NCI-H2196 (cell line): ENCODE data around the gene ZBTB7C.
A peak's percentile ranks its signal among the peaks of the same experiment; 100 is the strongest.

Experiments used
- DNase-seq: peaks from one replicate; lab custom pipeline; 2025; ENCODE audit not compliant: unreplicated experiment; lab: John Stamatoyannopoulos, UW

Gene ZBTB7C

GRCh38 chr18:48131042-48131441 is 278.1 kb downstream of the ZBTB7C start:
- DNase-seq: no peak

- peak; percentile 85 for DNase-seq
These were observed 279.5 kb downstream of the ZBTB7C start for GRCh38 chr18:48129621-48130082.

DNA sequence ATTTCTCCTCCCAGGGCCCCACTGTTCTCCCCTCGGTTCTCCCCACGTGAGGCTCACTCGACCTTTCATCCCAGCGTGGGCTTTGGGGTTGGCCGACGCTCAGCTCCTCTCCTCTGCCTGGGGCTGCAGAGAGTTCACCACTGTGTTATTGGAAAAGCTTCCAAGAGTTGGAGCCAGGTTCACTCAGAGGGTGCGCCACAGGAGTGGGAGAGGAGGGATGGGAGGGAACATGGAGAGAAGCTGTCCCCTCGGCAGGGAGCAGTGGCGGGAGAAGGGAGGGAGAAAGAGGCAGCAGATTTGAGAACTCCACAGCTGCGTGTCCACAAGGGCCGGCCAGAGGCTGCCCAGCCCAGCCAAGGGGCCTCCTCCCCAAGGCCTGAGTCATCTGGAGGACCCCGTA is 281.6 kb downstream of the ZBTB7C start:
- DNase-seq: no peak

DNA sequence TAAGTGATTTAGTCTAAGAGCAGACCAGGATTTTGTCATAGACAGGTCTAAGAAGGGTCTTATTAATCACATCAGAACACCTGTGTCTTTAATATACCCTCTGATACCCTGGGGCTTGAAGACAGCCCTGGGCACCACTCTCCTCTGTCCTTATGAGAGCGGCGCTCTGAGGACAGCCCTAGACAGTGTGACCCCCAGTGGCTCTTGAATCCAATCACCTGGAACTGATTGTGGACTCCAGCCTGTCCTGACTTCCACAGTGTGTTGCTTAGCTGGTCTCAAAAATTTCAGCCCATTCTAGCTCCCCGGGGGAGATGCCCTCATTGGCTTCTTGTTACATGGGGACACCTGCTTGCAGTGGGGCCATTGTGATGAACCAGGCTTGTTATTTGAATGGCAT is 282.9 kb downstream of the ZBTB7C start:
- DNase-seq: no peak

- peak; percentile 23 for DNase-seq
These were observed 283.5 kb downstream of the ZBTB7C start for GRCh38 chr18:48125724-48126123.

- no peak for DNase-seq
These were observed 284.1 kb downstream of the ZBTB7C start for GRCh38 chr18:48124857-48125626.

- no peak for DNase-seq
These were observed 285.2 kb downstream of the ZBTB7C start for GRCh38 chr18:48123941-48124340.

DNA sequence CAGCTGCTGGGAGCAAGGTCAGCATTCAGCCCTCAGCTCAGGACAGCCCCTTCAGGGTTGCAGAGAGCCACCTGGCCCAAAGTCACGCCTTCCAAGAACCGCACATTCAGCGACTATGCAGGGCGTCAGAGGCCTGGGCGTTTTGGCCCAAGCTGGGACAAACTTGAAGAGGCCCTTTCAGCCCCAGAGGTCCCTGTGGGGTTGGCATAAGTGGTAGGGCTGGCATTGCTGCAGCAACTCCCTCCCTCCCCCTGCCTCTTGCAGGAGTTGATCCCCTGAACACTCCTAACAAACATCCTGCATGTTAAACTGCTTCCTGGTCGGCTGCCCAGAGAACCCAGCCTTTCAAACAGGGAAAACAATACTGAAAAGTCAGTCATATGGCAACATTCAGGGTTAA is 285.9 kb downstream of the ZBTB7C start:
- DNase-seq: no peak

GRCh38 chr18:48122816-48123215 is 286.4 kb downstream of the ZBTB7C start:
- DNase-seq: no peak

GRCh38 chr18:48122376-48122775 is 286.8 kb downstream of the ZBTB7C start:
- no peak for DNase-seq

DNA sequence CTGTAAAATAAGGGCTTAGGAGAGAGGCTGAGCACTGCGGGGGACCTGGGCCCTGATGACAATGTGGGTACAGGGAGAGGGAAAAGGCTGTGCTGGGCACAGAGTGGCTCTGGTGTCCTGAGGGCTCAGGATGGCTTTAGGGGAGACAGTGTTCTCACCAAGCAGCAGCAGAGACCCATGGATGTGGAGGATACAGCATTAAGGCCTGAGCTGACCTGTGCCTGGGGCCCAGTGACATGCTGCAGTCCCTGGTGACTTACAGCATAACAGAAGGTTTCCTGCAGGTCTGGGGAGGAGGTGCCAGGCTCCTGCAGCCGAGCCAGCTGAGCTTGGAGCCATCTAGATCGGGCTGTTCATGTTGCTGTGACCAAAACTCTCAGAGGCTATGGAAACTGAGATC is 287.4 kb downstream of the ZBTB7C start:
- DNase-seq: no peak

- DNase-seq: no peak
These were observed 290.0 kb downstream of the ZBTB7C start for GRCh38 chr18:48119204-48119603.

DNA sequence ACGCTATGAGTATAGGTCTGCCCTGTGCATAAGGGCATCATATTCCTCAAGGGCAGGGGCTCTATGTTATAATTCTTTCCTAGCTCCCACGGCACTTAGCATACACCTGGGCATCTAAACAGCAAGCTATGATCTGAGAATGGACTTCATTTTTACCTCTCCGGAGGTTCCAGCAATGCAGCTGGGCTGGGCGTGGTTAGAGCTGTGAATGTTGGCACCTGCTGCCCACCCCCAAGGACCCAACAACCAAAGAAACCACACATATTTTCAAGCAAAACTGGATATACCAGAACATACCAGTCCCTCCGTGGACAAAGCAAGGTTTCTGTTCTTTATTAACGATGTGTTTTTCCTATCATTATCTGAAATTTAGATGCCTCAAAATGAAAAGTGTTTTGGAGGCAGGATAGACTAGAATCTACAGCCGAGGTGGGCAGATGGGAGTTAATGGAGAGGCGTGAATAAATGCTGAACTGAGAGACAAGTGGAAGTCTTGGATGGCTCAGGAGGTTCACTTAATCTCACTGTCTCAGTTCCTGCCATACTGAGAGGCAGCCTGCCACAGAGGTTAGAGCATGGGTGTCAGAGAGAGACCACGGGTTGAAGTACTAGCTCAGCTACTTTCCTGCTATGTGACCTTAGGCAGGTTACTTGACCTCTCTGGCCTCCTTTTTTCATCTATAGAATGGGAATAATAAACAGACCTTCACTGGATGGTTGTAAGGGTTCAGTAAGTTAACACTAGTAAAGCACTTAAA is 292.1 kb downstream of the ZBTB7C start:
- DNase-seq: no peak

DNA sequence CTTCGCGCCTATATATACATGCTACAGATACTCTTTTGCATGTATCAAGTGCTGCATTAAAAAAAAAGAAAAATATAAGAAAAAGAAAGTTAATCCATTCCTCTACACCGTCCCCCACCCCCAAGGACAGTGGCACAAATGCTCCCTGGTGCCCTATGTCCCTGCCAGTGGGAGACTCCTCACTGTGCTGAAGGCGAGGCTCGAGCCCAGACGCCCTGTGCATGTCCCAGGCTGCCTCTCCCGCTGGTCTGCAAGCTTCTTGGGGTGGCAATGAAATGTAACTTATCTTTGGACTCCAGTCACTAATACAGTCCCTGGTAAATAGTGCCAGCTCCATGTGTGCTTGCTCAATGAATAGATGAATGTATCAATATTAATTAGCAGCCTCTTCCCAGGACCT is 293.2 kb downstream of the ZBTB7C start:
- DNase-seq: no peak

DNA sequence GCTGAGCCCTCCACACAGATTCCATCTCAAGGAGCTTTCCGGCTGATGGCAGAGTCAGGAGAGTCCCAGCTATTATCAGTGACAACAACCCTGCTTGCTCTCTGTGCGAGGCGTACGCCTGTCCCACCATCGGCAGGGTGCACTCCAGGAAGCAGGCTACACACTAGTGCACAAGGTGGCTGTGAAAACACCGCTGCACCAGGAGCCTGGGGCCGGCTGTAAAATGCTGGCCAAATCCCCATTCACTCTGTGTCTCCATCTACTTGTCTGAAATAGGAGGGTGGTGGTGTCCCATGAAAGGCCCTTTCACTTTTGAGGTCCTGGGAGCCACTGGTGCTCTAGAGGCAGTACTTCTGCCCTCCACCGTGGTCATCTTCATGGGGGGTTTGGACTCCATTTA is 295.5 kb downstream of the ZBTB7C start:
- no peak for DNase-seq

GRCh38 chr18:48111587-48111986 is 297.6 kb downstream of the ZBTB7C start:
- DNase-seq: no peak

- no peak for DNase-seq
These were observed 298.4 kb downstream of the ZBTB7C start for GRCh38 chr18:48110797-48111196.

GRCh38 chr18:48109961-48110493 is 299.2 kb downstream of the ZBTB7C start:
- no peak for DNase-seq

DNA sequence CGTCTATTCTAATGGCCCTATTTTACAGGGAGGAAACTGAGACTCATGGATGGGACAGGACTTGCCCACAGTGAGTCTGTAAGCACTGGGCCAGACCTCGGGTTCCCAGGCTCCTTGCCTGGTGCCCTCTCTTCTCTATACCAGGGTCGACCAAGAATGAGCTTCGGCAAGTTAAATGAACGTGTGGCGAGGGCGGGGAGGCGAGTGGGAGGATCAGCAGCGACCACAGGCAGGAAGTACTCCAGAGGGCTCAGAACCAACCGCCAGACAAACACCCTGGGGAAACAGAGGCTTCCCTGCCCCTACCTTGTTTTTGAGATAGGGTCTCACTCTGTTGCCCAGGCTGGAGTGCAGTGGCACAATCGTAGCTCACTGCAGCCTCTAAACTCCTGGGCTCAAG is 301.0 kb downstream of the ZBTB7C start:
- no peak for DNase-seq

- peak; percentile 20 for DNase-seq
These were observed 302.0 kb downstream of the ZBTB7C start for GRCh38 chr18:48106976-48107781.

DNA sequence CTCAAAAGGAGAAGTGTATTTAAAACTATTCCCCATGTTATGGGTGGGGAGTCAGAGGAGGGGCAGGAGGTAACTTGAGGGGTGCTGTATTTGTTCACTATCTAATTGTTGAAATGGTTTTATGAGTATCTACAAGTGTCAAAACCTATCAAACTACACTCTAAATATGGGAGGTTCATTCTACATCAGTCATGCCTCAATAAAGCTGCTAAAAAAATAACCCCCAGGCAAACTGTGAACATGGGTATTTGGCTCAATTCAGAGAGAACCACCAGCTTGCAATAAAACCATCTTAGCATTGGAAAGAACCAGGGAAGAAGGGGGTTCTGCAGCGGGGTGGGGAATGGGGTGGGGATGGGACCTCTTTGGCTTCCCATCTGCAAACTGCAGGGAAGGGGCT is 302.7 kb downstream of the ZBTB7C start:
- DNase-seq: no peak
